Measurements from ENCODE around the gene CDR2. TPM values are rescaled to one million over a fixed set of nuclear protein-coding genes. Genes with fewer than 3 reads are reported as not detected.
"Not testable (repeated sequence)": the region's sequence is repeated elsewhere in the genome, so short reads cannot be mapped to it uniquely, and the experiment has no call there.

Gene CDR2
- total and polyA plus RNA-seq, 2 of the 13 experiments (the other 11 are each of a cell fraction or from before 2014, with no cell fraction given) = 59.0 to 78.9 TPM

DNA sequence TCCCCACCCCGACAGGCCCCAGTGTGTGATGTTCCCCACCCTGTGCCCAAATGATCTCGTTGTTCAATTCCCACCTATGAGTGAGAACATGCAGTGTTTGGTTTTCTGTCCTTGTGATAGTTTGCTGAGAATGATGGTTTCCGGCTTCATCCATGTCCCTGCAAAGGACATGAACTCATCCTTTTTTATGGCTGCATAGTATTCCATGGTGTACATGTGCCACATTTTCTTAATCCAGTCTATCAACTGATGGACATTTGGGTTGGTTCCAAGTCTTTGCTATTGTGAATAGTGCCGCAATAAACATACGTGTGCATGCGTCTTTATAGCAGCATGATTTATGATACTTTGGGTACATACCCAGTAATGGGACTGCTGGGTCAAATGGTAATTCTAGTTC is 23.4 kb downstream of the CDR2 start:
- H3K4me3 ChIP-seq (replicated peaks in 1 of 3; ENCODE audit: insufficient read depth in 1 of 3, low read depth in 2 of 3, low read length in 3 of 3); CTCF ChIA-PET (ENCODE audit: low intra/inter-chr PET ratio, low total read pairs); BruUV-seq (replicated peaks); FAIRE-seq; H3K9me3 ChIP-seq (ENCODE audit: low read length); H2AFZ ChIP-seq (ENCODE audit: low read length); H3K27ac ChIP-seq (ENCODE audit: extremely low read length, insufficient read depth, low read length); H3K27me3 ChIP-seq (ENCODE audit: control insufficient read depth in 1 of 2, insufficient read depth in 2 of 2, low read length in 2 of 2); H3K9ac ChIP-seq (ENCODE audit: insufficient read depth, low read depth, low read length); POLR2A ChIA-PET; intact Hi-C loops (cut with micrococcal nuclease; ENCODE audit: unreplicated experiment); DNase-seq (ENCODE audit: low spot score); ATAC-seq; H3K4me2 ChIP-seq (ENCODE audit: low read depth, low read length); in situ Hi-C loops (cut with HindIII; ENCODE audit: extremely low pct_ligation_motif_present, low pct_unique_long_range_greater_than_20kb): not testable (repeated sequence)
- H3K79me2 ChIP-seq (ENCODE audit: insufficient read depth, low read length) = peaks cover 39% of the 10 kb centered on the region
- peaks cover 37% of the 10 kb centered on the region for H3K4me1 ChIP-seq (ENCODE audit: insufficient read depth, low read length)
- peaks cover 39% of the 10 kb centered on the region for H4K20me1 ChIP-seq (ENCODE audit: insufficient read depth, low read length)
- peaks cover 39 to 81% of the 10 kb centered on the region in 2 experiments for H3K36me3 ChIP-seq (replicated peaks in 1 of 2; ENCODE audit: control insufficient read depth in 1 of 2, insufficient read depth in 2 of 2, low read length in 2 of 2)
- TF ChIP-seq ZMYM3 (CRISPR knock-in tag; IDR thresholded peaks at IDR 0.05) = peak; percentile 61; the same call in 1 of the 2 replicates
- 0 out of 2 replicates have a peak, but pooled peaks have one; percentile 28 for TF ChIP-seq RCOR2 (CRISPR knock-in tag; IDR thresholded peaks at IDR 0.05)
- WGBS (ENCODE audit: low lambda C conversion rate) = 99% methylated on average over 6 of the region's 6 CpGs

DNA sequence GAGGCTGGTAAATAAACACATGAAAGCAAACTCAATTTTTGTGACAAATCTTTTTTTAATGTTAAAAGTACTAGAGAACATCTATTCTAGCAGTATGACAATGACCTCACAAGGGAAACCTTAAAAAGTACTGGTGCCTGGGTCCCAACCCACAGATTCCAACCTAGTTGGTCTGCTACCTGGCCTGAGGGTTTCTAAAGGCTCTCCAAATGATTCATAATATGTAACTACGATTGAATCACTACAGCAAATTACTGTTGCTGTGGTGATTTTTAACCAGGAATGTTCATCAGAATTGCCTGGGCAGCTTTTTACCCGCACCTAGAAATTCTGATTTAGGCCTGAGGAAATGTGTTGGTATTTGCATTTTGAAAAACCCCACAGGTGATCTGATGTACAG is 26.1 kb downstream of the CDR2 start:
- in situ Hi-C loops (cut with HindIII; ENCODE audit: extremely low pct_ligation_motif_present, low pct_unique_long_range_greater_than_20kb) (loop anchor here (25.0 kb wide), 2 partner anchors 786 to 1186 kb away; partner anchors contain the start of genes DNAH3 and LDAF1), intact Hi-C loops (cut with micrococcal nuclease; ENCODE audit: unreplicated experiment) (no loop called here)

More for the DNA sequence above, 26.1 kb downstream of the CDR2 start:
- no TSS peak for BruUV-seq (replicated peaks)
- H3K27me3 ChIP-seq (ENCODE audit: control insufficient read depth in 1 of 2, insufficient read depth in 2 of 2, low read length in 2 of 2) = no peaks in the 10 kb centered on the region
- TF ChIP-seq RBM22 (optimal IDR thresholded peaks at IDR 0.05; ENCODE audit: low read length) = peak; percentile 69
- no peak for TF ChIP-seq RBAK (CRISPR knock-in tag; IDR thresholded peaks at IDR 0.05)
- no peak overlapping the region for H3K27ac ChIP-seq (ENCODE audit: extremely low read length, insufficient read depth, low read length)
- no peak for FAIRE-seq
- H3K4me2 ChIP-seq (ENCODE audit: low read depth, low read length) = no peak overlapping the region
- H3K79me2 ChIP-seq (ENCODE audit: insufficient read depth, low read length) = peaks cover 22% of the 10 kb centered on the region
- H3K4me3 ChIP-seq (replicated peaks in 1 of 3; ENCODE audit: insufficient read depth in 1 of 3, low read depth in 2 of 3, low read length in 3 of 3) = no peak overlapping the region
- H3K36me3 ChIP-seq (replicated peaks in 1 of 2; ENCODE audit: control insufficient read depth in 1 of 2, insufficient read depth in 2 of 2, low read length in 2 of 2) = peaks cover 39 to 80% of the 10 kb centered on the region in 2 experiments
- peaks cover 18% of the 10 kb centered on the region; the same call in 1 of the 2 replicates for H4K20me1 ChIP-seq (ENCODE audit: insufficient read depth, low read length)
- no peaks in the 10 kb centered on the region for H3K9me3 ChIP-seq (ENCODE audit: low read length)
- POLR2A ChIA-PET = no interaction called here
- CTCF ChIA-PET (ENCODE audit: low intra/inter-chr PET ratio, low total read pairs) = no interaction called here
- no peak for ATAC-seq
- DNase-seq (ENCODE audit: low spot score) = no peak
- H3K9ac ChIP-seq (ENCODE audit: insufficient read depth, low read depth, low read length) = no peak overlapping the region
- no peak overlapping the region for H2AFZ ChIP-seq (ENCODE audit: low read length)
- WGBS (ENCODE audit: low lambda C conversion rate) = 98% methylated on average over 2 of the region's 2 CpGs
- peaks cover 11% of the 10 kb centered on the region for H3K4me1 ChIP-seq (ENCODE audit: insufficient read depth, low read length)

Data from HepG2 (cell line).